ENCODE measurements around the gene FHAD1. TPM values are rescaled to one million over a fixed set of nuclear protein-coding genes. Genes with fewer than 3 reads are reported as not detected.

The FHAD1 gene
- total and polyA plus RNA-seq, 9 of the 15 experiments (the other 6 are each of a cell fraction or from before 2014, with no cell fraction given): 0.32 to 2.1 (median 1.5) TPM; not detected in 1

- no peak for TF ChIP-seq CTCFL (IDR thresholded peaks at IDR 0.05; ENCODE audit: borderline replicate concordance, insufficient read depth, low read depth, low read length, poor library complexity, severe bottlenecking)
- no peak for TF ChIP-seq MCM3 (IDR thresholded peaks at IDR 0.05)
- TF ChIP-seq RFX1 (IDR thresholded peaks at IDR 0.05): no peak
- peak; percentile 61 for TF ChIP-seq MTA3 (IDR thresholded peaks at IDR 0.05; ENCODE audit: borderline replicate concordance)
- TF ChIP-seq, protein P1, sequence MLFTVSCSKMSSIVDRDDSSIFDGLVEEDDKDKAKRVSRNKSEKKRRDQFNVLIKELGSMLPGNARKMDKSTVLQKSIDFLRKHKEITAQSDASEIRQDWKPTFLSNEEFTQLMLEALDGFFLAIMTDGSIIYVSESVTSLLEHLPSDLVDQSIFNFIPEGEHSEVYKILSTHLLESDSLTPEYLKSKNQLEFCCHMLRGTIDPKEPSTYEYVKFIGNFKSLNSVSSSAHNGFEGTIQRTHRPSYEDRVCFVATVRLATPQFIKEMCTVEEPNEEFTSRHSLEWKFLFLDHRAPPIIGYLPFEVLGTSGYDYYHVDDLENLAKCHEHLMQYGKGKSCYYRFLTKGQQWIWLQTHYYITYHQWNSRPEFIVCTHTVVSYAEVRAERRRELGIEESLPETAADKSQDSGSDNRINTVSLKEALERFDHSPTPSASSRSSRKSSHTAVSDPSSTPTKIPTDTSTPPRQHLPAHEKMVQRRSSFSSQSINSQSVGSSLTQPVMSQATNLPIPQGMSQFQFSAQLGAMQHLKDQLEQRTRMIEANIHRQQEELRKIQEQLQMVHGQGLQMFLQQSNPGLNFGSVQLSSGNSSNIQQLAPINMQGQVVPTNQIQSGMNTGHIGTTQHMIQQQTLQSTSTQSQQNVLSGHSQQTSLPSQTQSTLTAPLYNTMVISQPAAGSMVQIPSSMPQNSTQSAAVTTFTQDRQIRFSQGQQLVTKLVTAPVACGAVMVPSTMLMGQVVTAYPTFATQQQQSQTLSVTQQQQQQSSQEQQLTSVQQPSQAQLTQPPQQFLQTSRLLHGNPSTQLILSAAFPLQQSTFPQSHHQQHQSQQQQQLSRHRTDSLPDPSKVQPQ (CRISPR knock-in tag; IDR thresholded peaks at IDR 0.05; ENCODE audit: borderline replicate concordance): no peak
- no peak for TF ChIP-seq HMG20B (CRISPR knock-in tag; IDR thresholded peaks at IDR 0.05)
- TF ChIP-seq CAMTA2 (CRISPR knock-in tag; conservative IDR thresholded peaks at IDR 0.05): no peak
- no peak for TF ChIP-seq HDAC8 (tag; IDR thresholded peaks at IDR 0.05)
- TF ChIP-seq MBD2 (IDR thresholded peaks at IDR 0.05; ENCODE audit: borderline replicate concordance, low read depth): peak; percentile 48; the same call in 1 of the 2 replicates
- no peak for TF ChIP-seq ZNF232 (CRISPR knock-in tag; IDR thresholded peaks at IDR 0.05)
- no peak for TF ChIP-seq LARP7 (IDR thresholded peaks at IDR 0.05)
- TF ChIP-seq, protein P2, sequence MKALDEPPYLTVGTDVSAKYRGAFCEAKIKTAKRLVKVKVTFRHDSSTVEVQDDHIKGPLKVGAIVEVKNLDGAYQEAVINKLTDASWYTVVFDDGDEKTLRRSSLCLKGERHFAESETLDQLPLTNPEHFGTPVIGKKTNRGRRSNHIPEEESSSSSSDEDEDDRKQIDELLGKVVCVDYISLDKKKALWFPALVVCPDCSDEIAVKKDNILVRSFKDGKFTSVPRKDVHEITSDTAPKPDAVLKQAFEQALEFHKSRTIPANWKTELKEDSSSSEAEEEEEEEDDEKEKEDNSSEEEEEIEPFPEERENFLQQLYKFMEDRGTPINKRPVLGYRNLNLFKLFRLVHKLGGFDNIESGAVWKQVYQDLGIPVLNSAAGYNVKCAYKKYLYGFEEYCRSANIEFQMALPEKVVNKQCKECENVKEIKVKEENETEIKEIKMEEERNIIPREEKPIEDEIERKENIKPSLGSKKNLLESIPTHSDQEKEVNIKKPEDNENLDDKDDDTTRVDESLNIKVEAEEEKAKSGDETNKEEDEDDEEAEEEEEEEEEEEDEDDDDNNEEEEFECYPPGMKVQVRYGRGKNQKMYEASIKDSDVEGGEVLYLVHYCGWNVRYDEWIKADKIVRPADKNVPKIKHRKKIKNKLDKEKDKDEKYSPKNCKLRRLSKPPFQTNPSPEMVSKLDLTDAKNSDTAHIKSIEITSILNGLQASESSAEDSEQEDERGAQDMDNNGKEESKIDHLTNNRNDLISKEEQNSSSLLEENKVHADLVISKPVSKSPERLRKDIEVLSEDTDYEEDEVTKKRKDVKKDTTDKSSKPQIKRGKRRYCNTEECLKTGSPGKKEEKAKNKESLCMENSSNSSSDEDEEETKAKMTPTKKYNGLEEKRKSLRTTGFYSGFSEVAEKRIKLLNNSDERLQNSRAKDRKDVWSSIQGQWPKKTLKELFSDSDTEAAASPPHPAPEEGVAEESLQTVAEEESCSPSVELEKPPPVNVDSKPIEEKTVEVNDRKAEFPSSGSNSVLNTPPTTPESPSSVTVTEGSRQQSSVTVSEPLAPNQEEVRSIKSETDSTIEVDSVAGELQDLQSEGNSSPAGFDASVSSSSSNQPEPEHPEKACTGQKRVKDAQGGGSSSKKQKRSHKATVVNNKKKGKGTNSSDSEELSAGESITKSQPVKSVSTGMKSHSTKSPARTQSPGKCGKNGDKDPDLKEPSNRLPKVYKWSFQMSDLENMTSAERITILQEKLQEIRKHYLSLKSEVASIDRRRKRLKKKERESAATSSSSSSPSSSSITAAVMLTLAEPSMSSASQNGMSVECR (CRISPR knock-in tag; IDR thresholded peaks at IDR 0.05): no peak
- no peak for TF ChIP-seq MBD1 (CRISPR knock-in tag; IDR thresholded peaks at IDR 0.05)
- TF ChIP-seq CBFB (CRISPR knock-in tag; IDR thresholded peaks at IDR 0.05): no peak
- TF ChIP-seq ZNF316 (IDR thresholded peaks at IDR 0.05): peak; percentile 85
- TF ChIP-seq ZC3H11A (IDR thresholded peaks at IDR 0.05; ENCODE audit: low read depth, low read length): no peak
- TF ChIP-seq MTA1 (IDR thresholded peaks at IDR 0.05; ENCODE audit: borderline replicate concordance): peak; percentile 77
- TF ChIP-seq ZNF23 (CRISPR knock-in tag; IDR thresholded peaks at IDR 0.05): no peak
- TF ChIP-seq FUS (optimal IDR thresholded peaks at IDR 0.05; ENCODE audit: low read depth, low read length): no peak
Measured at GRCh38 chr1:15260418-15261154, 13.6 kb downstream of the FHAD1 start (continued).

Measured in K562 (cell line).